Umbilical cord (tissue), 2 donors: Measurements from ENCODE around the gene TRAPPC3. TPM values are rescaled to one million over a fixed set of nuclear protein-coding genes. Genes with fewer than 3 reads are reported as not detected.
A peak's percentile ranks its signal among the peaks of the same experiment; 100 is the strongest.

Source experiments
- DNase-seq: peaks from one replicate; pipeline ENCODE4 v3.0.0-alpha.2; 2015; ENCODE audit warnings: low spot score
- total RNA-seq: library from RNA; depleted of rRNA; stranded (reverse); fragments of >200 nt; gene quantifications from one replicate; pipeline ENCODE4 v1.2.3, GENCODE V29; 2014; ENCODE audit warnings: low replicate concordance; ENCODE audit not compliant: insufficient read depth

The TRAPPC3 gene
- total RNA-seq, 1 donor from 2014 or later: 38.5 TPM

GRCh38 chr1:36126797-36127500, 22.3 kb downstream of the TRAPPC3 start:
- no peak for DNase-seq

DNA sequence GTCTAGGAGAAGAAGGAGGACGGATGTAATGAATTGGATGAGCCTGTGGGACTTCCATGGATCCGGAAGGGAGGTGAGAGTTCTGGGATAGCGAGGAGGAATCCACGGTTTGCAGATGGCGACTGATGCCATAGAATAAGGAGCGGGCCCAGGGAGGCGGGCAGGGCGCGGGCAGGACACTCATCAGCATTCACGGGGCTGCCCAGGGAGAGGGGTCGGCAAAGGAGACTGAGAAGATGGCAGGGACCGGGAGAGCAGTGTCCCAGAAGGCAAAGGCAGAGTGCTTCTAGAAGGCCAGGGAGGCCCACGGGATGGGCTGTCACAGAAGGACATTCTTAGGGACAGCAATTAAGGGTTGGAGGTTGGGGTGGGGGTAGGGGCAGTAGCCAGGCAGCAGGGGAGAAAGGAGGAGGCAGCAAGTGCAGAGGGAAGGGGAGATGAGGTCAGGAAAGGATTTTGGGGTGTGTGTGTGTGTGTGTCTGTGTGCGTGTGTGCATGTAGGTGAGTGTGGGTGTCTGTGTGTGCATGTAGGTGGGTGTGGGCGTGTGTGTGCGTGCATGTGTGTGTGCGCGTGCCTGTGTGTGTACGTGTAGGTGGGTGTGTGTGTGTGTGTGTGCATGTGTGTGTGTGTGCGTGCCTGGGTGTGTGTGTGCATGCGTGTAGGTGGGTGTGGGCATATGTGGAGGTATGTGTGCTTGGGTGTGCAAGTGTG, 23.1 kb downstream of the TRAPPC3 start:
- no peak for DNase-seq

GRCh38 chr1:36125129-36125991, 23.9 kb downstream of the TRAPPC3 start, which contains the start of gene COL8A2:
TSS of gene COL8A2 (minus strand) at chr1:36125222. CDS start at chr1:36100242, 24,980 bp downstream.
- no peak for DNase-seq

DNA sequence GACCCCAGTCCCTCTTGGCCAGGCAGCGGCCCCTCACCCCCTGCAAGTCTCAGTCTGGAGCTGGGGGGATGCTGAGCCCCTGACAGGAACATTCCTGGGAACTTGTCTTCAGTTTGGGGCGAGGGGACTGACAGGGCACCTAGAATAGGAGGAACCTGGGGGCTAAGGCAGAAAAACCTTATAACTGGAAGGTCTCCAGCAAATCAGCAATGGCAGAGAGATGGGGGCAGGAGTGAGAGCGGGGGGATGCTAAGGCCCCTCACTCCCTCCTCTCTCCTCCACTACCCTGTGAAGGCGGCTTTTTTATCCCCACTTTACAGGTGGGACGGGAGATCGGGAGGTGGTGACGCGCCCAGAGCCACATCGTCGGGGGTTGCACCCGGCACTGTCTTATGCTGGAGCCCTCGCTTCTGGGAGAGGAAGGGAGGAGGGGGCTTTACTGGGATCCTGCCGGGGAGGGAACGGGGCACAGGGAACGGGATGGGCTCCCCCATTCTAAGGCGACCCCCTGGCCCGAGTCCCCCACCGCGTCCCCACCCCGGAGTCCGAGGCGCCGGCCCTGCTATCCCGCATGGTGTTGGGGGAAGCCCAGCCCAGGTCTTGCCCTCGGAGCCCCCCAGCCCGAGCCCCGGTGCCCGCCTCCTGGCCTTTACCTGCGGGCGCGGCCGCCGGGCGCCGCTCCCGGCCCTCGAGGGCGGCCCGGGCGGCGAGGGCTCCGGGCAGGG, 24.7 kb downstream of the TRAPPC3 start:
- DNase-seq: no peak

DNA sequence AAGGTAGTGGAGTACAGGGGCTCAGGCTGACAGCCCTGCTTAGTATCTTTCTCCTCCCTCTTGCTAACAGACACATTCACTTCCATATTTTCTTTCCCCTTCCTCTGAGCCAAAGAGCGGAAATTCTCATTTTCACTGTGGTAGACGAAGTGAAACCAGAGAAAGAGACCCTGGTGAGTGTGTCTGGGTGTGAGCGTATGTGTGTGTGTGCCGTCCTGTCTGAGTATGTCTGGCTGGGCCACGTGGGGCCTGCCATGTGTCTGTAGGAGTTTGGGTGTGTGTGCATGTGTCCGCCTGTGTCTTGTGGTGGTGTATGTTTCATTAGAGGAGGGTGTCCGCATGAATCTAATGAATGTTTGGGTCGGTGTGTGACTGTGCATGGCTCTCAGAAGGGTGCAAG, 25.9 kb downstream of the TRAPPC3 start:
- DNase-seq: peak; percentile 70

GRCh38 chr1:36122062-36123030, 26.9 kb downstream of the TRAPPC3 start:
- DNase-seq: no peak

DNA sequence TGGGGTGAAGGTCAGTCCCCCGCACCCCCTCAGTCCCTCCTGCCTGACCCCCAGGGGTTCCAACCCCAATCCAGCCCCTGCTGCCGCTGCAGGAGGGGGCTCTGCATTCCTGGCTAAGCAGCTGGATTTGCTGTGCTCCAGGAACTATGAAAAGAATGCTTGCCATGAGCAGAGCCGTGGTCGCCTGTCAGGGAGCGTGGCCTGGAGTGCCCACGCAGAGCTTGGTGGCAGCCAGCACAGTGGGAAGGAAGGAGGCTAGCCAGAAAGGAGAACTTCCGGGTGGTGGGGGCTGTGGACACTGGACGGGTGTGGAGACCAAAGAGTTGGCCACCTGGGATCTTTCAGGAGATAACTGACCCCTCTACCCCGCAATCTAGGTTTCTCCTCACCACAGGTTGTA, 29.8 kb downstream of the TRAPPC3 start:
- DNase-seq: no peak

- no peak for DNase-seq
These were observed 30.7 kb downstream of the TRAPPC3 start for GRCh38 chr1:36118447-36119204.

GRCh38 chr1:36116901-36117300, 32.4 kb downstream of the TRAPPC3 start:
- DNase-seq: peak; percentile 76

- no peak for DNase-seq
These were observed 33.4 kb downstream of the TRAPPC3 start for GRCh38 chr1:36115931-36116330.

DNA sequence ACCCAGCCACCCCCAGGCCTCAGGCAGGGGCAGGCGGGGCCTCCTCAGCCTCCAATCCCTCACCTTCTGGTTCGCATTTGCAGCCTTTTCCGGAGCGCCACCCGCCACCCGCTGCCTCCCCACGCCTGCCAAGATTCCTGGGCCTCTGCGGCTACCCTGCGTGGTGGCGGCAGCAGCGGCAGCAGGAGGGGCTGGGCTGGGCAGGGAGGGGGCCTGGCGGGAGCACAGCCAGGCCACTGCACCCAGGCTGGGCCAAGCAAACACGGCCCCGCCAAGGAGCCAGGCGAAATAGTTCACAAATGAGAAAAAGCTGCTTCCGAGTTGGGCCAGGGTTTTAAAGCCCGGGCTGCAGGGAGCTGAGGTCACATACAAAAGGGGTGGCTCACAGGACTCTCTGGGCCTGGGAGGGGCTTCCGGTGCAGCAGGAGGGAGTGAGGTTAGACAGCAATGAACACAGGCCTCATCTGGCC, 34.1 kb downstream of the TRAPPC3 start:
- peak; percentile 88 for DNase-seq

- no peak for DNase-seq
These were observed 34.9 kb downstream of the TRAPPC3 start for GRCh38 chr1:36114371-36114770.

DNA sequence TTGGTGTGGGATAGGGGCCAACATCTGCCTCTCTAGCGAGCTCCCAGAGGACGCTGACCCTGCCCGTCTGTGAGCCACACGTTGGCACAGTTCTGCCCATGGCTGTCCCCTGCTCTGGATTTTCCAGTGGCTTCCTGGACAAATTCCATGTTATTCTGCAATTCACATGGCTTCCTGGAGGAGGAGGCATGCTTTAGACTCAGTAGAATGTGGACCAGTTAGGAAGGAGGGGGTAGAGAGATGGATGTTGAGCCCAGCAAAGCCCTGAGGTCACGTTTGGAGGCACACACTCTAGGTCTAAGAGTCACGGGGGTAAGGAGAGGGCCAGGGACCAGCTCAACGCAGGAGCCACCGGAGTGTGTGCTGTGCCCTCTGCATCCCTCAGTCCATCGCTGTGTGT, 36.5 kb downstream of the TRAPPC3 start:
- no peak for DNase-seq

GRCh38 chr1:36111151-36111550, 38.1 kb downstream of the TRAPPC3 start:
- no peak for DNase-seq

GRCh38 chr1:36109041-36109679, 40.1 kb downstream of the TRAPPC3 start:
- DNase-seq: no peak

GRCh38 chr1:36108314-36108713, 41.0 kb downstream of the TRAPPC3 start:
- DNase-seq: peak; percentile 85

GRCh38 chr1:36107394-36107793, 41.9 kb downstream of the TRAPPC3 start:
- DNase-seq: no peak

DNA sequence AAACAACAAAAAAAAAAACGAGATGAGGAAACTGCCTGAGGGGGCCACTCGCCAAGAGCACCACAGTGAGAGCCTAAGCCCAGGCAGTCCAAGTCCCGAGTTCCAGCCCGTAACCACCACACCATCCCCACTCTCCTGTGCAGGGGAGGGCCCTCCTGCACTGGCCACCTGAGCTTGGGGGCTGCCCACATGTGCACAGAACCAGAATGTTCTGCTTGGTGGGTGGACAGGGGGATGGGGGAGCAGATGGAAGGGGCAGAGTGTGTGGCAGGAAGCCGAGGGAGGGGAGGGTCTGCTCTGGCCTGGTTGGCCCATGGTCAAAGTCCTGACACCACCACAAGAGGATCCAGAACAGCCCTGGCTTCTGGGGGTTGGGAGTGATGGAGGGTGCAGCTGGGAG, 43.0 kb downstream of the TRAPPC3 start:
- no peak for DNase-seq

- no peak for DNase-seq
These were observed 47.7 kb downstream of the TRAPPC3 start for GRCh38 chr1:36101546-36101945.
